ENCODE results near the gene SYMPK.

GRCh38 chr19:45828945-45829344 lies 34.0 kb downstream of the SYMPK start:
- TF ChIP-seq CTCF (IDR thresholded peaks at IDR 0.05; ENCODE audit: poor library complexity) (no peak), EZH2 (IDR thresholded peaks at IDR 0.05; ENCODE audit: borderline replicate concordance) (no peak)

Measured in hepatocyte (in vitro differentiated cells).